T-helper 1 cell treated with Interleukin-12 subunit alpha and Interleukin-12 subunit beta and Interleukin-4 antibody, amounts not matched to agents 30 ng/mL and 1 ng/mL, for 36 hours (primary cell): ENCODE measurements around the gene DNAJA3. TPM values are rescaled to one million over a fixed set of nuclear protein-coding genes. Genes with fewer than 3 reads are reported as not detected.
"Not testable (repeated sequence)": the region's sequence is repeated elsewhere in the genome, so short reads cannot be mapped to it uniquely, and the experiment has no call there.

Experiments
- intact Hi-C: fragments of 100-400 bp; cut with micrococcal nuclease; formaldehyde crosslinking; loops from one replicate; pipeline ENCODE4 v1.15.1; 2024
- total RNA-seq: library from RNA; stranded (reverse); gene quantifications from 2 replicates; pipeline ENCODE4 v1.2.3, GENCODE V29; 2022

The DNAJA3 gene
- total RNA-seq, 1 donor from 2014 or later = 59.8 TPM

DNA sequence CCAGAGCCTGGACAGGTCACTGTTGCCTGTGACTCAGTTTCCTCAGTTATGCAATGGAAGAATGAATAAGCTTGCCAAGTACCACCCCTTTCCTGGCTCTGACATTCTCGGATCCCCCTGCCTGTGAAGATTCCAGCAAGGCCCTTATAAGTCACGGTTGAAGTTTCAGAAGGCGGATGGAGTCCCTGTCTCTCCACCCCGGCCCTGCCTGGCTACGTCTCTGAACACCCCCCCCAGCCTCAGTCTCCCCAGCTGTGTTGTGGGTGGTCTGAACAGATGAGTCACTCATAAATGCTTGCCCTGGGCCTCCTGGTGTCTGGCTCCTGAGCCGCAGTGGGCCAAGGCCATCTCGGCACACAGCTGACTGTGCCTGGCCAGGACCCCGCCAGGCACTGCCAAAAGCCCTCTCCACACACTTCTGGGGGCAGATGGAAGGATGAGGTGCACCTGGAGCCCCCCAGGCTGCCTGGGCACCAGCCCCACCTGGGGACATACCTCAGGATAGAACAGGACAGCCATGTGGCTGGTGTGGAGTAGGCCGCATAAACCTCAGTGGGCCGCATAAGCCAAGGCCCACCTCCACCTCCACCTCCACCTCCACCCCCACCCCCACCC lies 38.6 kb upstream of the DNAJA3 start:
- intact Hi-C loops = no loop called here

DNA sequence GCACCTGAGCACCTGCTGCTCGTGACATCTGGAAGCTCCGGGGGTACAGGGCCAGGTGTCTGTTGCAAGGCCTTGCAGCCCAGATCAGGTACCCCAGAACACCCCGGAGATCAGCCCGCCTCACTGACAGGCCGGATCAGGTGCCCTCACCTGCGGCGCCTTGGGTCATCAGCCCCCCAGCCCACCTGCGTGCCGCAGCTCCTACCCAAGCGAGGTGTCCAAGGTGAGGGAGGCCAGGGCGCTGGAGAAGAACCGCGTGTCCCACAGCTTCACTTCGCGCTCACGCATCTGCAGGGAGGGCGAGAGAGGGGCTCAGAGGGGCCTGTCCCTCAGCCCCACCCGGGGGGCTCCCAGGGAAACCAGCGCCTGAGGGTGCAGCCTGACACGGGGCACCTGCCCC lies 37.9 kb upstream of the DNAJA3 start:
- intact Hi-C loops = no loop called here

DNA sequence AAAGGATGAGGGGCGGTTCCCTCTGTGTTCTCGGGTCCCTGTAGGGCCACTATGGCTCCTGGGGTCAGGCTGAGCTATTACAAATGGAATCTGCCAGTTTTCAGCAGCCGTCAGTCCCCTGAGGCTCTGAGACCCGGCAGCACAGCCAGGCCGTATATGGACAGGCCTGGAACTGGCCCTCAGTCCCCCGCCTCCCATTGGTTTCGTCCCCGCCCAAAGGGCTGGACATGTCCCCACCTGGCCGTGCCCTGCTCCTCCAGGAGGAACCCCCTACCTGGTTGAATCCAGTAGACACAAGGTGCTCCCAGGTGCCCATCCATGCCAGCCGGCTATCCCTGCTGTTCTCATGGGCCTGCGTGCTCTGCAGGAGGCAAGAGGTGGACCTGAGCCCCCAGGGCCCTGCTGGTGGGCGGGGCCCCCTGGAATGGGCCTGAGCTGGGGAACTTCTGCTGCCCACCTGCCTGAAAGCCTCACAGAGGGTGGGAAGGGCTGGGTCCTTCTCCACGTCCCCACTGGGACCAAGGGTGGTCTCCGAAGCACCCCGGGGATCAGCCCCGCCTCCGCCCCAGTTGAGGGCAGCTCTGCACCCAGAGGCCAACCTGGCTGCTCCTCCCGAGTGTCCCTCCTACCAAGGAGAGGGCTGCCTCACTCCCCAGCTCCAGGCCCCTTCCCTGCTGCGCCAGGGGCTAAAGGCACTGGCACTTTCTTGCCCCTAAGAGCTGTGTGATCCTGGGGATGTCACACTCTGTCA lies 37.2 kb upstream of the DNAJA3 start:
- intact Hi-C loops = no loop called here

- intact Hi-C loops = no loop called here
Measured at GRCh38 chr16:4389051-4389955, 36.4 kb upstream of the DNAJA3 start.

GRCh38 chr16:4390266-4391260 lies 35.1 kb upstream of the DNAJA3 start:
- intact Hi-C loops = no loop called here

DNA sequence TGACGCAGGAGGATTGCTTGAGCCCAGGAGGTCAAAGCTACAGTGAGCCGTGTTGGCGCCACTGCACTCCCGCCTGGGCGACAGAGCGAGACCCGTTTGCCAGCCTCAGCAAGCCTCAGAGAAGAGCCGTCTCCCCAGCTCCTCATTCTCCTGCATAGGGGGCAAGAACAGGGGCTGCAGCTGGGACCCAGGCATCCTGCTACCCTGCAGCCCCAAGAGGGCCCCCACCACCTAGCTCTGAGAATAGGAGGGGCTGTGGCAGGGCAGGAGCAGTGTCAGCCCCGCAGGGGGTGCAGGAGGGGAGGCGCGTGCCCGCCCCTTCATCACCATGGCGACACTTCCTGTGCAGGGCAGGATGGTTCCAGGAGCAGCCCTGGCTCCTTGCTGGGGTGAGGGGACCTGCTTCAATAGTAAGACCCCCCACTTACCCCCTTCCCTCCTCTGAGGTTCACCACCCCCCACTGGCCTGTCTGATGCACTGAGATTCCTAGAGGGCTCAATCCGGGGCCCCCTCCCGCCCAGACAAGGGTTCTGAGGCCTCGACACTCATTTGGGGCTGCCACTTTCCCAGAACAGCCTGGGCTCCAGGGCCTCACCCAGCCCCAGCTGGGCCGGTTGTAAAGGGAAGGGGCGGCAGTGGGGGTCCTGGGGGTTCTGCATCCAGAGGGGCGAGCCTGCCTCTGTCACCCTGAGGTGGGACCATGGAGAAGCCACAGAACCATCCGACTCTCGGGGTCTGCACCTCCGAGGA lies 33.9 kb upstream of the DNAJA3 start:
- intact Hi-C loops = no loop called here

- intact Hi-C loops = no loop called here
Measured at GRCh38 chr16:4392382-4393239, 33.1 kb upstream of the DNAJA3 start.

GRCh38 chr16:4393240-4393600 lies 32.4 kb upstream of the DNAJA3 start:
- intact Hi-C loops = no loop called here

GRCh38 chr16:4393850-4394249 lies 31.8 kb upstream of the DNAJA3 start:
- intact Hi-C loops = not testable (repeated sequence)

GRCh38 chr16:4395055-4395726 lies 30.5 kb upstream of the DNAJA3 start:
- intact Hi-C loops = no loop called here

DNA sequence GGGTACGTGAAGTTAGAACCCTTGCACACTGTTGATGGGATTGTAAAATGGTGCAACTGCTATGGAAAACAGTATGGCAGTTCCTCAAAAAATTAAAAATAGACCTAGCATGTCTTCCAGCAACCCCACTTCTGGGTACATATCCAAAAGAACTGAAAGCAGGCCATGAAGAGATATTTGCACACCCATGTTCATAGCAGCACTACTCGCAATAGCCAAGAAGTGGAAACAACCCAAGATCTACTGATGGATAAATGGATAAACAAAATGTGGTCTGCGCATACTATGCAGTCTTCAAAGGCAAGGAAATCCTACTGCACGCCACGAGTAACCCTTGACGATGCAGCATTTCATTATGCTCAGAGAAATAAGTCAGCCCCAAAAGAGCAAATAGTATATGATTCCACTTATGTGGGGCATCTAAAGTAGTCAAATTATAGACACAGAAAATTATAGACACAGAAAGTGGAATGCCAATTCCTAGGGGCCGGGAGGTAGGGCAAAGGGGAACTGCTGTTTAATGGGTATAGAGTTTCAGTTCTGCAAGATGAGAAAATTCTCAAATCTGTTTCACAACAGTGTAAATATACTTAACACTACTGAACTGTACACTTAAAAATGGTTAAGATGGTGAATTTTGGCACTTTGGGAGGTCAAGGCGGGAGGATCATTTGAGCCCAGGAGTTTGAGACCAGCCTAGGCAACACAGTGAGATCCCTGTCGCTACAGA lies 26.5 kb upstream of the DNAJA3 start:
- intact Hi-C loops = no loop called here

DNA sequence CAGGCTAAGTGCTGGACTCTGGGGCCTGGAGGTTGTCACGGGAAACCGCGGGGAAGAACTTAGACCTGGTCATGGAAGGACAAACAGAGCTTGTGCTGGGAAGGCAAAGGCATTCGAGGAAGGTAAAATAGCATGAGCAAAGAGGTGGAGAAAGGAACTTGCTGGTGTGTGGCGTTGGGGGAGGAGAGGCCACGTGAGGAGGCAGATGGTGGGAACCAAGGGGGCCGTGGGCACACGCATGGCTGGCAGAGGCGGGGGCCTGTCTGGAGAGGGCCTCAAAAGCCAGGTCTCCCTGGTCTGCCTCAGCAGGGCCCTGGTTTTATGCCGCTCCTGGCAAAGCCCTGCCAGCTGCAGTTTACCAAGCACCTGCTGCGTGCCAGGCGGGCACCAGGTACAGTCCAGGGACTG lies 24.6 kb upstream of the DNAJA3 start:
- intact Hi-C loops = no loop called here

GRCh38 chr16:4401510-4401909 lies 24.2 kb upstream of the DNAJA3 start:
- intact Hi-C loops = no loop called here

GRCh38 chr16:4402439-4403132 lies 23.1 kb upstream of the DNAJA3 start:
- intact Hi-C loops = loop anchor here (1.0 to 2.0 kb wide), 2 partner anchors 42 to 114 kb away; no protein-coding TSS in a partner anchor

DNA sequence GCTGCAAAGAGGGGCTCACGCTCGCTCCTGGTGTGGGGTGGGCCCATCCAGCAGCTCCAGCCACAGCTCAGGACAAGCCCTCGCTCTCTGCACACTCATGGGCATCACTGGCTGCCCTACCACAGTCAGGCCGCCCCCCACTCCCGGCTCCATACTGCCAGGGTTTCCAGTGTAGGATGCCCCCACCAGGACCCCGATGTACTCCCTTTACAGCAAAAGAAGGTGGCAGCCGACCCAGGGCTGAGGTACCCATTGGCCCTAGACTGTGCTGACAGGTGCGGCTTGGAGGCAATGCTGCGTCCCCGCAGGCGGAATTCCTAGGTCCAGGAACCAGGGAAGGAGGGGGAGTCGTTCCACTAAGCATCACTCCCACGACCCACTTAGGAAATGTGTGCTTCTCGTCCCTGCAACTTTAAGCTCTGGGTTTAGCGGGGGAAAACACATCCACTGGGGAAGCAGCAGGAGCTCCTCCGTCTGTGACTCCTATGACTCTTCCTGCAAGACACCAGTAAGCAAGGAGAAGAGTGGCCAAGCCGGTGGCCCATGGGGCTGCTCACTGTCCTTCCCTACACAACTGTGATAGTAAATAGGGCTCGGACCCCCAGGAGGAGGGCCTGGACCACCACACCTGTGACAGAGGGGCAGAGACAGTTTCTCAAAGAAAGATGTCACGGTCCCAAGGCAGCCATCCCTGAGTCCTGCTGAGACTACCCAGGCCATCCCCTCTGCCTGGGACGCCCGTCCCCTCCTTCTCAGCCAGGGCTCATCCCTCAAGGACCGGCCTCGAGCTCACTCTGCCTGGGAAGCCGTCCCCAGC lies 22.3 kb upstream of the DNAJA3 start:
- intact Hi-C loops = loop anchor here (2.0 kb wide), 1 partner anchor 43 kb away; no protein-coding TSS in a partner anchor

DNA sequence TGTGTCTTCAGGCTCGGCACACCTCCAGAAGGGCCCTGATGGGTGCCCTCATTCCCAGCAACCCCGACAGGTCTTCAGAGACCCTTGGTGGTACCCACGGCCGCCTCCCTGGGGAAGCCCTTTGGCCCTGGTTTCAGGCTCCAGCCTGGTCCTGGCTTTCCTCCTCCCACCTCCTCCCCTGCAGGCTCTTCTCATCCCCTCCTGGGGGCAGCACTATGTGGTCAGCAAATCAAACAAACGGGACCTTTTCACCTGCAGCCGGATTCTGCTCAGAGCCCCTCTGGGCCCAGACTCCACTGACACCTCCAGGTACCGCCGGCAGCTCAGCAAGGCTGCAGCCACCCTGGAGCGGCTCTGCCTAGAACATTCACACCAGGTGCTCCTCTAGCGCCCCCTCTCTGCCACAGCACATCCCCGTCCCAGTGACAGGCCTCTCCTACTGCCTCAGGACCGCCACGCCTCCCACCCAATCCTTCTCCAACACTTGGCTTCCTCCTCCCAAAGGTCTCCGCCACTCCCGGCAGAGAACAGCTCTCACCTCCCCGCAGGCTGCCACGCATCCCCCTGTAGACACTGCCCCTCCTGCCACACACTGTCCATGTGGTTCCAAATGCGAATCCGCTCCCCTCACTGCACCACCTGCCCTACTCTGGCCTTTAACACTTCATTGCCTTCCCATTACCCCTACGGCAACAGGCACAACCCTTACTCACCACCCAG lies 21.3 kb upstream of the DNAJA3 start:
- intact Hi-C loops = no loop called here
